ENCODE measurements around the gene IDH3B.
"Not testable (repeated sequence)": the region's sequence is repeated elsewhere in the genome, so short reads cannot be mapped to it uniquely, and the experiment has no call there.

Gene IDH3B

GRCh38 chr20:2694008-2694471 is 30.0 kb upstream of the IDH3B start:
- DNase-seq, result no peak

GRCh38 chr20:2693286-2694007 is 29.4 kb upstream of the IDH3B start:
- DNase-seq, result peak; percentile 47

- no peak for DNase-seq
Measured at GRCh38 chr20:2692886-2693285, 28.9 kb upstream of the IDH3B start.

GRCh38 chr20:2692036-2692885 is 28.2 kb upstream of the IDH3B start, which contains the start of gene EBF4:
Gene EBF4, plus strand, starts transcription at chr20:2692780. Its CDS starts 866 bp downstream, at chr20:2693646.
- DNase-seq, result peak; percentile 5

- no peak for DNase-seq
Measured at GRCh38 chr20:2691663-2692035, 27.6 kb upstream of the IDH3B start.

- DNase-seq, result no peak
Measured at GRCh38 chr20:2691127-2691526, 27.1 kb upstream of the IDH3B start.

- no peak for DNase-seq
Measured at GRCh38 chr20:2690718-2691117, 26.7 kb upstream of the IDH3B start.

- DNase-seq, result no peak
Measured at GRCh38 chr20:2690213-2690612, 26.2 kb upstream of the IDH3B start.

- DNase-seq, result peak; percentile 67
Measured at GRCh38 chr20:2688041-2688591, 24.1 kb upstream of the IDH3B start.

GRCh38 chr20:2687514-2687913 is 23.5 kb upstream of the IDH3B start:
- no peak for DNase-seq

GRCh38 chr20:2684817-2685216 is 20.8 kb upstream of the IDH3B start:
- not testable (repeated sequence) for DNase-seq

GRCh38 chr20:2682040-2682439 is 18.0 kb upstream of the IDH3B start:
- not testable (repeated sequence) for DNase-seq

GRCh38 chr20:2680046-2680445 is 16.0 kb upstream of the IDH3B start:
- DNase-seq, result no peak

GRCh38 chr20:2673453-2673852 is 9.4 kb upstream of the IDH3B start:
- no peak for DNase-seq

- no peak for DNase-seq
Measured at GRCh38 chr20:2672446-2672845, 8.4 kb upstream of the IDH3B start.

- DNase-seq, result no peak
Measured at GRCh38 chr20:2671977-2672376, 8.0 kb upstream of the IDH3B start.

- DNase-seq, result no peak
Measured at GRCh38 chr20:2663364-2663886, 591 bp downstream of the IDH3B start.

GRCh38 chr20:2659547-2659946 is 4.5 kb downstream of the IDH3B start:
- no peak for DNase-seq

GRCh38 chr20:2658414-2659354 is 5.3 kb downstream of the IDH3B start:
- no peak for DNase-seq

- no peak for DNase-seq
Measured at GRCh38 chr20:2657674-2658073, 6.3 kb downstream of the IDH3B start.

GRCh38 chr20:2657241-2657640 is 6.8 kb downstream of the IDH3B start:
- DNase-seq, result no peak

- no peak for DNase-seq
Measured at GRCh38 chr20:2656471-2657117, 7.4 kb downstream of the IDH3B start.
